H9 (cell line): ENCODE results near the gene TBC1D23. TPM values are rescaled to one million over a fixed set of nuclear protein-coding genes. Genes with fewer than 3 reads are reported as not detected.

Experiments used
- DNase-seq: peaks from one replicate; pipeline ENCODE4 v3.0.0-alpha.2; 2017
- H2AFZ ChIP-seq: one replicate; pipeline ENCODE4 v1.6.1; 2013; ENCODE audit warnings: mild to moderate bottlenecking, low read length, control low read depth, moderate library complexity
- H2AK5ac ChIP-seq: 2 replicates; pipeline ENCODE4 v1.6.1; 2013; ENCODE audit warnings: low read length, control low read depth, mixed read lengths; ENCODE audit not compliant: insufficient read length
- H2BK120ac ChIP-seq: one replicate; pipeline ENCODE4 v1.6.1; 2013; ENCODE audit warnings: low read depth, mild to moderate bottlenecking, low read length, control low read depth, inconsistent platforms; ENCODE audit not compliant: poor library complexity, severe bottlenecking
- H2BK12ac ChIP-seq: 2 replicates; pipeline ENCODE4 v1.6.1; 2013; ENCODE audit warnings: low read length, control low read depth, mixed read lengths, low read depth; ENCODE audit not compliant: insufficient read length
- H2BK15ac ChIP-seq: 2 replicates; pipeline ENCODE4 v1.6.1; 2013; ENCODE audit warnings: low read depth, low read length, control low read depth
- H2BK20ac ChIP-seq: one replicate; pipeline ENCODE4 v1.6.1; 2013; ENCODE audit warnings: low read depth, mild to moderate bottlenecking, low read length, control low read depth, inconsistent platforms; ENCODE audit not compliant: poor library complexity, severe bottlenecking
- H2BK5ac ChIP-seq: 2 replicates; pipeline ENCODE4 v1.6.1; 2013; ENCODE audit warnings: low read length, control low read depth, mixed read lengths; ENCODE audit not compliant: insufficient read length
- H3K14ac ChIP-seq: 2 replicates; pipeline ENCODE4 v1.6.1; 2013; ENCODE audit warnings: low read length, control low read depth; ENCODE audit not compliant: insufficient read depth
- H3K18ac ChIP-seq: 2 replicates; pipeline ENCODE4 v1.6.1; 2013; ENCODE audit warnings: low read depth, mild to moderate bottlenecking, mixed read lengths, low read length, control low read depth; ENCODE audit not compliant: insufficient read length
- H3K23ac ChIP-seq: 2 replicates; pipeline ENCODE4 v1.6.1; 2013; ENCODE audit warnings: low read length, control low read depth, mixed read lengths, low read depth; ENCODE audit not compliant: insufficient read length
- H3K23me2 ChIP-seq: 2 replicates; pipeline ENCODE4 v1.6.1; 2013; ENCODE audit warnings: low read depth, mild to moderate bottlenecking, mixed read lengths, low read length, control low read depth; ENCODE audit not compliant: insufficient read length, poor library complexity, severe bottlenecking
- H3K27ac ChIP-seq: 2 replicates; pipeline ENCODE4 v1.5.1; 2013; ENCODE audit warnings: low read length, control low read depth, mixed read lengths, low read depth; ENCODE audit not compliant: insufficient read length
- H3K27me3 ChIP-seq: 2 replicates; pipeline ENCODE4 v1.6.1; 2013; ENCODE audit warnings: low read length, control low read depth, inconsistent platforms; ENCODE audit not compliant: insufficient read depth
- H3K4ac ChIP-seq: 2 replicates; pipeline ENCODE4 v1.6.1; 2013; ENCODE audit warnings: low read depth, mild to moderate bottlenecking, control low read depth, inconsistent platforms, low read length, moderate library complexity
- H3K4me1 ChIP-seq: 2 replicates; pipeline ENCODE4 v1.6.1; 2013; ENCODE audit warnings: low read length, control low read depth, inconsistent platforms; ENCODE audit not compliant: insufficient read depth
- H3K4me2 ChIP-seq: 2 replicates; pipeline ENCODE4 v1.6.1; 2013; ENCODE audit warnings: low read length, control low read depth, mixed read lengths; ENCODE audit not compliant: insufficient read length, insufficient read depth
- H3K56ac ChIP-seq: 2 replicates; pipeline ENCODE4 v1.6.1; 2013; ENCODE audit warnings: low read depth, mild to moderate bottlenecking, mixed read lengths, low read length, control low read depth; ENCODE audit not compliant: insufficient read length
- H3K79me1 ChIP-seq: 2 replicates; pipeline ENCODE4 v1.6.1; 2013; ENCODE audit warnings: low read depth, mild to moderate bottlenecking, moderate library complexity, low read length, control low read depth, inconsistent platforms; ENCODE audit not compliant: insufficient read depth, poor library complexity, severe bottlenecking
- H3K79me2 ChIP-seq: 2 replicates; pipeline ENCODE4 v1.6.1; 2013; ENCODE audit warnings: low read length, control low read depth, inconsistent platforms; ENCODE audit not compliant: insufficient read depth
- H3K9ac ChIP-seq: 2 replicates; pipeline ENCODE4 v1.6.1; 2013; ENCODE audit warnings: low read length, control low read depth, mixed read lengths; ENCODE audit not compliant: insufficient read length; ENCODE audit errors: extremely low read depth
- H3K9me3 ChIP-seq: one replicate; pipeline ENCODE4 v1.6.1; 2013; ENCODE audit warnings: low read depth, low read length, inconsistent platforms; ENCODE audit not compliant: control insufficient read depth
- H3T11ph ChIP-seq: one replicate; pipeline ENCODE4 v1.6.1; 2013; ENCODE audit warnings: mild to moderate bottlenecking, low read length, control low read depth, inconsistent platforms
- H4K20me1 ChIP-seq: one replicate; pipeline ENCODE4 v1.6.1; 2013; ENCODE audit not compliant: control insufficient read depth, insufficient read length, insufficient read depth
- H4K5ac ChIP-seq: 2 replicates; pipeline ENCODE4 v1.6.1; 2013; ENCODE audit warnings: low read depth, mild to moderate bottlenecking, mixed read lengths, low read length, control low read depth; ENCODE audit not compliant: insufficient read length
- H4K8ac ChIP-seq: replicated peaks from 2 replicates; pipeline ENCODE4 v1.6.1; 2013; ENCODE audit warnings: low read length, control low read depth, mixed read lengths, low read depth; ENCODE audit not compliant: insufficient read length
- H4K91ac ChIP-seq: 2 replicates; pipeline ENCODE4 v1.6.1; 2013; ENCODE audit warnings: low read depth, mild to moderate bottlenecking, moderate library complexity, mixed read lengths, low read length, control low read depth; ENCODE audit not compliant: insufficient read length
- H3K27ac Mint-ChIP-seq, 3 experiments: 2 replicates in 2 of 3; 3 replicates in 1 of 3; pipeline ENCODE4 v1.8.0; 2020 to 2021; ENCODE audit warnings: mixed read lengths in 3 of 3, mild to moderate bottlenecking in 1 of 3, moderate library complexity in 1 of 3
- H3K27me3 Mint-ChIP-seq: 2 replicates; pipeline ENCODE4 v1.8.0; 2021; ENCODE audit warnings: low read depth, mild to moderate bottlenecking, moderate library complexity, mixed read lengths
- H3K36me3 Mint-ChIP-seq, 3 experiments: 2 replicates in 2 of 3; 3 replicates in 1 of 3; pipeline ENCODE4 v1.8.0; 2020 to 2021; ENCODE audit warnings: low read depth in 3 of 3, mixed read lengths in 3 of 3; ENCODE audit not compliant: insufficient read depth in 1 of 3
- H3K4me1 Mint-ChIP-seq, 2 experiments: 2 replicates each; pipeline ENCODE4 v1.8.0; 2020; ENCODE audit warnings: mixed read lengths in 2 of 2
- H3K4me3 Mint-ChIP-seq, 2 experiments: 2 replicates in 1 of 2; 3 replicates in 1 of 2; pipeline ENCODE4 v1.8.0; 2020 to 2021; ENCODE audit warnings: mild to moderate bottlenecking in 2 of 2, mixed read lengths in 2 of 2, moderate library complexity in 1 of 2
- H3K9me3 Mint-ChIP-seq, 2 experiments: 2 replicates in 1 of 2; 3 replicates in 1 of 2; pipeline ENCODE4 v1.8.0; 2020; ENCODE audit warnings: mild to moderate bottlenecking in 2 of 2, mixed read lengths in 2 of 2, moderate library complexity in 1 of 2
- CTCF ChIP-seq: fragments of 200-600 bp; sonication (generic); conservative IDR thresholded peaks from 3 replicates; pipeline ENCODE4 v1.8.0; 2021; ENCODE audit warnings: antibody characterized with exemption, mild to moderate bottlenecking
- WGBS: extraction: QIAGEN DNeasy Blood & Tissue Kit; methylation state at CpG from one replicate; pipeline ENCODE4 v1.1.7; 2013; ENCODE audit warnings: missing lambda C conversion rate, low lambda C conversion rate, mixed read lengths; ENCODE audit not compliant: insufficient read length; ENCODE audit errors: extremely low coverage; 5-methylcytosine and 5-hydroxymethylcytosine counted together
- total RNA-seq: library from RNA; stranded (reverse); gene quantifications from 2 replicates; pipeline ENCODE4 v1.2.1, GENCODE V29; 2021

The TBC1D23 gene
- total RNA-seq, 1 experiment from 2014 or later = 37.1 TPM

GRCh38 chr3:100269001-100269400, 8.2 kb downstream of the TBC1D23 start:
- no peak overlapping the region for H2BK5ac ChIP-seq
- Mint-ChIP-seq H3K36me3 (no peaks in the 10 kb centered on the region), H3K4me3 (no peak overlapping the region), H3K4me1 (peaks cover 19 to 37% of the 10 kb centered on the region in 2 experiments), H3K27ac (no peak overlapping the region), H3K27me3 (no peaks in the 10 kb centered on the region), H3K9me3 (no peaks in the 10 kb centered on the region)
- no peak overlapping the region for H3K4ac ChIP-seq
- no peaks in the 10 kb centered on the region for H3K23me2 ChIP-seq
- no peaks in the 10 kb centered on the region for H3K79me2 ChIP-seq
- no peak overlapping the region for H3K18ac ChIP-seq
- no peak overlapping the region for H3K4me2 ChIP-seq
- TF ChIP-seq CTCF = no peak
- H4K20me1 ChIP-seq = no peaks in the 10 kb centered on the region
- H3K56ac ChIP-seq = no peak overlapping the region
- no CpG with 5 or more reads among the region's 2 CpGs for WGBS
- H2BK120ac ChIP-seq = no peak overlapping the region
- no peak overlapping the region for H3K14ac ChIP-seq
- H2BK15ac ChIP-seq = no peak overlapping the region
- H3K27ac ChIP-seq = no peak overlapping the region
- no peaks in the 10 kb centered on the region for H3K27me3 ChIP-seq
- H4K91ac ChIP-seq = no peak overlapping the region
- no peaks in the 10 kb centered on the region for H3K79me1 ChIP-seq
- no peak overlapping the region for H4K8ac ChIP-seq
- no peak overlapping the region for H3K23ac ChIP-seq
- H4K5ac ChIP-seq = no peak overlapping the region
- no peak overlapping the region for H2BK20ac ChIP-seq
- H2AFZ ChIP-seq = no peak overlapping the region
- no peaks in the 10 kb centered on the region for H3K9me3 ChIP-seq
- no peaks in the 10 kb centered on the region for H3K4me1 ChIP-seq
- H2BK12ac ChIP-seq = no peak overlapping the region
- H3K9ac ChIP-seq = no peak overlapping the region
- H3T11ph ChIP-seq = no peak overlapping the region
- H2AK5ac ChIP-seq = no peak overlapping the region
- no peak for DNase-seq
